GM12872 (cell line): ENCODE data around the gene IDH2.

ENCODE experiments used
- CTCF ChIP-seq: IDR thresholded peaks from 3 replicates; pipeline ENCODE4 v1.5.1; 2011; ENCODE audit warnings: low read depth, mild to moderate bottlenecking, low read length, moderate library complexity; ENCODE audit not compliant: insufficient read depth

IDH2 gene

GRCh38 chr15:90141646-90142045 is 39.4 kb upstream of the IDH2 start:
- TF ChIP-seq CTCF, result no peak

- no peak for TF ChIP-seq CTCF
Measured at GRCh38 chr15:90138071-90138833, 36.0 kb upstream of the IDH2 start.

GRCh38 chr15:90132437-90132836 is 30.2 kb upstream of the IDH2 start:
- TF ChIP-seq CTCF, result no peak

- TF ChIP-seq CTCF, result no peak
Measured at GRCh38 chr15:90131848-90132247, 29.6 kb upstream of the IDH2 start.

GRCh38 chr15:90130291-90130690 is 28.0 kb upstream of the IDH2 start:
- TF ChIP-seq CTCF, result no peak

- no peak for TF ChIP-seq CTCF
Measured at GRCh38 chr15:90126596-90127435, 24.5 kb upstream of the IDH2 start.

GRCh38 chr15:90126022-90126421 is 23.8 kb upstream of the IDH2 start:
- no peak for TF ChIP-seq CTCF
